Lung (tissue), 12 donors: ENCODE data around the gene CABLES1. TPM values are rescaled to one million over a fixed set of nuclear protein-coding genes. Genes with fewer than 3 reads are reported as not detected.

ENCODE experiments used
- ATAC-seq: fragments of 200-7000 bp; cut with Tn5 transposase; one replicate; pipeline ENCODE4 v1.9.1; 2020; ENCODE audit warnings: moderate number of reproducible peaks; ENCODE audit not compliant: insufficient read depth, low FRiP score
- DNase-seq, 3 donors: peaks; one replicate each; pipeline ENCODE4 v3.0.0-alpha.2; 2013 to 2017
- H3K27ac ChIP-seq, 2 donors: one replicate each; pipeline ENCODE4 v1.5.1; 2013; ENCODE audit warnings: mild to moderate bottlenecking in 2 of 2, moderate library complexity in 2 of 2, control low read depth in 1 of 2, inconsistent platforms in 1 of 2, low read depth in 1 of 2, low read length in 1 of 2
- H3K27me3 ChIP-seq, 3 donors: one replicate each; pipeline ENCODE4 v1.5.1; 2013; ENCODE audit warnings: low read length in 2 of 3; ENCODE audit not compliant: control insufficient read depth in 3 of 3, insufficient read depth in 3 of 3
- H3K36me3 ChIP-seq, 4 donors: one replicate each; pipeline ENCODE4 v1.5.1; 2013; ENCODE audit warnings: low read length in 4 of 4, mild to moderate bottlenecking in 1 of 4, moderate library complexity in 1 of 4; ENCODE audit not compliant: control insufficient read depth in 4 of 4, insufficient read depth in 4 of 4
- H3K4me1 ChIP-seq, 5 donors: one replicate each; pipeline ENCODE4 v1.5.1; 2013; ENCODE audit warnings: low read length in 5 of 5, mild to moderate bottlenecking in 2 of 5, moderate library complexity in 1 of 5; ENCODE audit not compliant: control insufficient read depth in 5 of 5, insufficient read depth in 5 of 5
- H3K4me3 ChIP-seq: one replicate; pipeline ENCODE4 v1.5.1; 2013; ENCODE audit warnings: mild to moderate bottlenecking, control low read depth, moderate library complexity
- H3K9ac ChIP-seq, 2 donors: one replicate each; pipeline ENCODE4 v1.5.1; 2013; ENCODE audit warnings: low read length in 2 of 2, control low read depth in 1 of 2; ENCODE audit not compliant: insufficient read depth in 1 of 2
- H3K9me3 ChIP-seq, 4 donors: one replicate each; pipeline ENCODE4 v1.5.1; 2013; ENCODE audit warnings: low read length in 3 of 4, mild to moderate bottlenecking in 1 of 4, moderate library complexity in 1 of 4; ENCODE audit not compliant: control insufficient read depth in 4 of 4, insufficient read depth in 3 of 4
- CTCF ChIP-seq: IDR thresholded peaks from 2 replicates; pipeline ENCODE4 v1.5.1; 2012; ENCODE audit warnings: mild to moderate bottlenecking; ENCODE audit errors: control extremely low read depth, extremely low read depth
- WGBS, 2 donors: extraction: QIAGEN DNeasy Blood & Tissue Kit; methylation state at CpG; one replicate each; pipeline ENCODE4 v1.1.7; 2013; 5-methylcytosine and 5-hydroxymethylcytosine counted together
- polyA plus RNA-seq, 2 donors: library from polyadenylated mRNA; stranded (reverse); fragments of 200-250 nt; gene quantifications; one replicate each; pipeline ENCODE4 v1.2.1, GENCODE V29; 2013
- total RNA-seq, 2 donors: library from RNA; depleted of rRNA in 1 of 2; stranded (reverse); fragments of >200 nt in 1 of 2; gene quantifications; one replicate each; pipeline ENCODE4 v1.2.1, GENCODE V29; 2014 to 2021
- donor health status: control.
- donor health status: control.
- donor health status: Bipolar disorder and iron deficiency.
- donor health status: healthy.
- donor health status: DM: yes; HTN: yes; CAD: no.

Gene CABLES1
- total and polyA plus RNA-seq, 4 donors: 4.2 to 32.6 (median 14.7) TPM

GRCh38 chr18:23263551-23264235 is 128.4 kb downstream of the CABLES1 start:
- TF ChIP-seq CTCF: no peak
- no peak for ATAC-seq

DNA sequence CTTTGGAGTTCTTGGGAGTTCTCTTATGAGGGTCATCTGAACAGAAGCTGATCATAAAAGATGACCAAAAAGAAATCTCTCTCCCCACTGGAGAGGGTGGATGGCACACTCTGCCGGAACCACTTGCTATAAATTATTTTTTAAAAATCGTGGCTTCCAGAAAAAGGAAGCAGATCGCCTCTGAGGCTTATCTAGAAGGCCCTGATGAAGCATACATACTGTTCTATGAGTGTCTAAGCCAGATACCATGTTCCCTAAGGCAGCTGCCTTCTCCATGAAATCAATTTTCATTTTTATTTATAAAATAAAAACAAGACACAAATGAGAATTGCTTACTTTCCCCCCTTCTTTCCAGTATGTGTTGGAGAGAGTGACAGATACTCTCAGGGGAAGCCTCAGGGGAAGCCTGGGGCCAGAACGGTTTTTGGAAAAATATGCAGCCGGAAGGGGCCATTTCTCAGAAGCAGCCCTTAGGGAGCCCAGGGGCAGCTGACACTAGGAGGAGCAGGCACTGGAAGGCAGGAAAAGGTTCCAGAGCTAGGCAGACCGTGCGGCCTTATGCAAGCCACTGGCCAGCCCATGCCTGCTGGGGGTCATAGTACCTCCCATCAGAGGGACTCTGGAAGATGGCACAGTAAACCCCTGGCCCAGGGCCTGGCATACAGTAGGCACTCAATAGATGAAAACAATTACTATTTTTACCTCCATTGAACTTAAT is 130.6 kb downstream of the CABLES1 start:
- H3K4me3 ChIP-seq: no peak overlapping the region
- no peaks in the 10 kb centered on the region for H3K36me3 ChIP-seq
- H3K9ac ChIP-seq: no peak overlapping the region
- no peak for TF ChIP-seq CTCF
- peaks cover 0 to 6% (median 2%) of the 10 kb centered on the region in 4 donors for H3K9me3 ChIP-seq
- peaks cover 0 to 10% (median 6%) of the 10 kb centered on the region in 5 donors for H3K4me1 ChIP-seq
- ATAC-seq: no peak
- WGBS, 2 donors: 60 to 73% methylated on average over 7 of the region's 7 CpGs
- no peak for DNase-seq
- no peaks in the 10 kb centered on the region for H3K27me3 ChIP-seq
- no peak overlapping the region for H3K27ac ChIP-seq

More at GRCh38 chr18:23263551-23264235, 128.4 kb downstream of the CABLES1 start:
- H3K4me3 ChIP-seq: no peak overlapping the region
- no peaks in the 10 kb centered on the region for H3K36me3 ChIP-seq
- 92 to 96% methylated on average over 9 of the region's 9 CpGs for WGBS, 2 donors
- no peaks in the 10 kb centered on the region for H3K9me3 ChIP-seq
- peaks cover 0 to 30% (median 25%) of the 10 kb centered on the region in 5 donors for H3K4me1 ChIP-seq
- H3K27me3 ChIP-seq: no peaks in the 10 kb centered on the region
- H3K9ac ChIP-seq: no peak overlapping the region
- H3K27ac ChIP-seq: no peak overlapping the region
- DNase-seq: no peak

DNA sequence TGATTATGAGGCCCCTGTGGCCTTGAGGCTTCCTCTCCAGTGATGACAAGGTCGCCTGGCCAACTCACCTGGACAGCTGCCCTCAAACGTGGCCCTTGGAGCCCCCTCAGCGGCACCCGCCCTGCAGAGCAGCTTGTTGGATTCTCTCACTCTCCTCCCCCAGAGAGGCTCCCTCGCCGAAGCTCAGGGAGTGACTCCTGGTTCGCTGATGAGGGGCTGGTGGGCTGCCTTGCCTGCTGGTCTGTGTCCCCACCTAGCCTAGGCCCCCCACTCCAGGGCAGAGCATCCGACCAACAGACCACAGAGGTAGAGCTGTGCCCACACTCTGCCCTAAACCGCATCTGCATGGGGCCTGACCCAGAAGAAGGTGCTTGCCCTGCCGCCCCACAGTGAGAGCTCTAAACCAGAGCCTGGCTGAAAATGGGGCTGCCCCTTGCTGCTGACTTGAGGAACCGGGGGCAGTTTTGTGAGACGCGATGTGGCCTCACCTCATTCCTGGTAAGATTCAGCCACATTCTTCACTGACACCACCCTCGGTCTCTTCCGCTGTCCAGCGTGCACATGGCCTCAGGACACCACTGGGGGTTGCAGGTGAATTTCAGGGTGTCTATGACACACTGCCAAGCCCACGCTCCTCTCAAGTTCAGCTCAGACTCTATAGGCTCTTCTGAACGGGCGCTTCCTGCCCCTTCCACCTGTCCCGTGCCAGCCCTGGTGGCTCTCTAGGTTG is 131.6 kb downstream of the CABLES1 start:
- H3K9me3 ChIP-seq: peaks cover 0 to 6% (median 2%) of the 10 kb centered on the region in 4 donors
- H3K4me1 ChIP-seq: peaks cover 0 to 5% (median 0%) of the 10 kb centered on the region in 5 donors
- WGBS, 2 donors: 90 to 91% methylated on average over 20 of the region's 20 CpGs
- no peaks in the 10 kb centered on the region for H3K27me3 ChIP-seq
- no peaks in the 10 kb centered on the region for H3K36me3 ChIP-seq
- no peak overlapping the region for H3K4me3 ChIP-seq
- DNase-seq (no peak), ATAC-seq (no peak)
- no peak overlapping the region for H3K9ac ChIP-seq
- TF ChIP-seq CTCF: no peak
- H3K27ac ChIP-seq: no peak overlapping the region
